Lower leg skin (tissue), 3 donors: ENCODE results near the gene PIEZO2.

Experiments used
- CTCF ChIP-seq, 3 donors: fragments of 450-650 bp; IDR thresholded peaks; one replicate each; pipeline ENCODE4 v1.5.1; 2016; ENCODE audit warnings: antibody characterized with exemption in 3 of 3, mild to moderate bottlenecking in 3 of 3, moderate library complexity in 2 of 3
- POLR2A ChIP-seq, 2 donors: fragments of 450-650 bp; IDR thresholded peaks; one replicate each; pipeline ENCODE4 v1.6.1; 2016 to 2017; ENCODE audit warnings: antibody characterized with exemption in 2 of 2, mild to moderate bottlenecking in 1 of 2, moderate library complexity in 1 of 2

DNA sequence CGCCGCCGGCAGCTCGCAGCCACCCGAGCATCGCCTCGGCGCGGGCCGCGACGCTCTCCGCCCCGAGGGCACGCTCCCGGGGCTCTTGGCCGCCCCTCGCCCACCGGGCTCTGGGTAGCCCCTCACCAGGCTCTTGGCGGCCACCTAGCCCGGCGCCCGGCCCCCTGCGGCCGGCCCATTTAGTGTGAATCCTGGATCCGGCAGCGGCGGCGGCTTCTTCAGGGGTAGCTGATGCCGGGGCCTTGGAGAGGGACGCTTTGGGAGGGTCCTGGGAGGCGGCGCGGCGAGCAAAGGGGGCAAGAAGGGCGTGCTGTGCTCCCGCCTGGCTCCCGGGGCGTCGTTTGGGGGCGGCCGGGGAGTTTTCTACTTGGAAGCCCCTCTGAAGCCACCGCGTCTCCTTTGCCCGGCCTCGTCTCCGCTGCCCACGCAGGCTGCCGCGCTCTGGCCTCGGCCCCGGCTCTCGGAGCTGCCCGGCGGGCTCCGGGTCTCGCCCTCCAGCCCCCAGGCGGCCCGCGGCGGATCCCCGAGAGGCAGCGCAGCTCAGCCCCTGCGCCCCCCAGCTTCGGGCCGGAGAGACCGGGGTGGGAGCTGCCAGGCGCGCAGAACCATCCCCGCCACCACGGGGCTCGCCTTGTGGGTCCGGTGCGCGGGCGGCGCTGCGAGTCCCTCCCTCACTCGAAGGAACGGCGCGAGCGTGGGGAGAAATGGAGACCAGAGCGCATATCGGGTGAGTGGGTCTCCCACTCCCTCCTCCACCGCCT is 509 bp downstream of the PIEZO2 start:
- no peak for TF ChIP-seq CTCF (IDR thresholded peaks at IDR 0.05)
- TF ChIP-seq POLR2A (IDR thresholded peaks at IDR 0.05), result no peak
